NCI-H1694 (cell line): Measurements from ENCODE around the gene PDE8B.

Experiments used
- DNase-seq: peaks from one replicate; lab custom pipeline; 2025; lab: John Stamatoyannopoulos, UW

The PDE8B gene

DNA sequence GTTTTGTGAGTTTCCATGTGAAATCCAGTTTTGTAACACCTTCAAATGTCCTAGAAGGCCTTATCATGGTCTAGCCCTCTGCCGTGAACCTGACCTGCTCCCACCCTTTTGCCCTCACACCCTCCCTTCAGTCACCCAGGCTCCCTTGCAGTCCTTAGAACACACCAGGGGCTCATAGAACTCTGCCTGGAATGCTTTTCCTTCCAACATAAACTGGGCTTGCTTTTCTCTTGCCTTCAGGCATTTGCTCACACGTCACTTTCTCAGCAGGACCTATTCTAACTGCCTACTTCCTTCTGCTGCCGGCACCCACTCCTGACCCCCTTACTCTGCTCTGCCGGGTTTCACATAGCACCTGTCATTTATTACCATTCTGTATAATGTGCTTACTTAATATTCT lies 111.9 kb downstream of the PDE8B start:
- DNase-seq, result no peak

DNA sequence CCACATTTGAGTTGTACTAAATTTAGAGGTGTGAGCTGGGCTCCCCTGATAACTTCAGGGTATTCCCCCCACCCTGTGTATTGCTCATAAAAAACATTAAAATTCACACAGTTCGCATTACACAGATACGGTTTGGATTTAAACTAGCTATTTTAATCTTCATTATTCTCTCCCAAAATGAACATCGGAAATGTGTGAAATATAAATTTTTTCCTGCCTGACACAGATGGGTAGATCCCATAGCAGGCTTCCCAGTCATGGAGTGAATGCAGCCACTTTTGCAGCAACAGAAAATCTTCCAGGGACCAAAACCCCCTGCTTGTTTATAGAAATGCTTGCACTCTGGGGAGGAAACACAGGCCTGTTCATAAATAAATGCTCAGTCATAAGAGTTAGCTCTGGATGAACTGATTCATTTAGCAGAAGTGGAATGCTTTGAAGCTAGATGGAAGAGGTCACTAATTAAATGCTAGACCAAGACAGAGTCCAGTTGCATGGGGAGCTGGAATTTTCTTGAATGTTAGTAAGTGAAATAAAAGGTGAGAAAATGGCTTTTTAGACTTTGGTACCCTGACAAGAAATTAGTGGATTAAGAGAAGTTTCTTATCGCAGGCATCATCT lies 115.6 kb downstream of the PDE8B start:
- no peak for DNase-seq

DNA sequence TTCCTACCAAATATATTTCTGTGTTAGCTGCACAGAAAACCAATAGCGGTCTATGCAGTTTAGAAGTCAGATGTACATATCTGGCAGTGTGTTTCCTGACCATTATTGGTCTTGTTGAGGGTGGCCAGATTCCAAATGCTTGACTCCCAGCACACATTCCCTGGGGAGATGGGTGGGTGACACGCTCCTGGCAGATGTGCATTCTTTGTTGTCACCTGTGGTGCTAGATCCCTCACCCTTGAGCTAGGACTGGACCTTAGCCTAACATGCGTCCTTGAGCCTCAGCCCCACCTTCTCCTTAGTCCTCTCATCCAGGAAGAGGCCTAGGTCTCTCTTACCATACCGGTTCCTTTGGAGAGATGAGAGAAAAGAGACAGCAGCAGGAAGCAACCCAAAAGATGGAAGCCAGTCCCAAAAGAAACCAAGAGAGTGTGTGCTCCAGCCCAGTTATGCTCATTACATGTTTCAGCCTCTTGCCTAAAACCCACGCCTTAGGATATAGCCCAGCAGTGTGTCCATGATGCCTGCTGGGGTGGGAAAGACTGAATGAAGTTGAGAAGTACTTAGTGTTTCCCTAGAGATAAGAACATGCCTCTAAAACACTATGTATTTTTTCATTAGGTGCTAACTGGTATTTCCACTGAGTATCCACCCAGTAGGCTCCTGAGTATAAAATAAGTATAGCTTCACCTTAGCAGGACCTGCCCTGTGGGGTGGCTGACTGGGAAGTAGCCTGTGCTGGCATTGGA lies 116.7 kb downstream of the PDE8B start:
- no peak for DNase-seq

DNA sequence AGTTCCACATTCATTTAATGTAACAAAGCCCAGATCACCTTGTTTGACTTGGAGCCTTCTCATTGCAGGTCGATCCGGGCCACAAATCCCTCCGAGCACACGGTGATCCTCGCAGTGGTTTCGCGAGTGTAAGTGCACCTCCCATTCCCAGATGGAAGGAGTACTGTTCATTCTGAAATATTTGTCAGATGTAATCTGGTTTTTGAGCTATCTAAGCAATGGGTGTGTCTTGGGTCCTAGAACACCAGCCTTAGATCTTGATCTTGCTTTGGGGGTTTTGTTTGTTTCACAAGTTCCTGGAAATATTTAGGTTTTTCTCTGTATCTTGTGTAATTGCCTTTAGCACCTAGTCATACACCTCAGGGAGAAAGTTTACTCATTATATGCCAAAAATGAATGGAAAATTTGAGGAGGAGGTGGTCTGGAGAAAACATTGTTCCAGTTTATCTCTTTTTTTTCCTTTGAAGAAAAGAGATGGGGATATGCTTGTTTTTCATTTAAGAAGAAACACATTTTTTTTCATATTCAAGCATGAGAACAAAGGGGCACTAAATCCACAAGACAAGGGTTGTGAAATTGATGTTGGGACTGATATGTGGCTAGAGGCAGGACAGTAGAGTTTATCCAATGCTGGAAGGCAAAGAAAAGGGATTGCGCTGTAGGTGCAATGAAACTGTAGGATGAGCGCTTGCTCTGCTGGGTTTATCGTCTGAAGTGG lies 118.6 kb downstream of the PDE8B start:
- DNase-seq, result no peak

DNA sequence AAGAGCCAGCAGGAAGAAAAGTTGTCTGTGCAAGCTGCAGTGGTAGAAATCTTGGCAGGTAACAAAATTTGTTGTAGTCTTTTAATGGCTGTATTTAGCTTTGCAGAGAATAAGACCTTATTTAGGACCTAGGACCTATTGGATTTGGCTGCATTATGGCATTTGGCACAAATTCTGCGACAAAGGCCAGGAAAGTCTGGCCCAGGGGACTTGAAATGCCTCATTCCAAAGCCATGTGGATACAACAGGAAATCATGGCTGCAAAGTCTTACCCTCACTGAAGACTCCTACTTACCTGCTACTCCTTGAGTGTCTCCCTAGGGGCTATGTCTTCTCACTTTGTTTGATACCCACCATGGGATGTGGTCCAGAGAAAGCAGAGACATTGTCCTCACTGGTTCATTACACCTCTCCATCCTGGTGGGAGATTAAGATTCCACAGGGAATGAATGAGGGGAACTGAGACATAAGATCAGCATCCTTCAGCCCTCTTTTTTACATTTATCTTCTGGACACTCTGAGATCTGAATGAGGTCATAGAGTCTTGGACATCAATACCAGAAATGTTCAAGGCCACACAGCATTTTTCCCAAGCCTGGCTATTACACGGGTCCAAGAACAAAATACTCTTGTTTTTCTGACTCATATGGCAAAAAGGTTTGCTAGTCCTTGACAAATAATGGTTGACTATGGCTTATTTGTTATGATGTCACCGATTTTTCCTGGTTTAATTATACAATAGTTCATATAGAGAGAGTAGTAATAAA lies 119.4 kb downstream of the PDE8B start:
- DNase-seq, result no peak

DNA sequence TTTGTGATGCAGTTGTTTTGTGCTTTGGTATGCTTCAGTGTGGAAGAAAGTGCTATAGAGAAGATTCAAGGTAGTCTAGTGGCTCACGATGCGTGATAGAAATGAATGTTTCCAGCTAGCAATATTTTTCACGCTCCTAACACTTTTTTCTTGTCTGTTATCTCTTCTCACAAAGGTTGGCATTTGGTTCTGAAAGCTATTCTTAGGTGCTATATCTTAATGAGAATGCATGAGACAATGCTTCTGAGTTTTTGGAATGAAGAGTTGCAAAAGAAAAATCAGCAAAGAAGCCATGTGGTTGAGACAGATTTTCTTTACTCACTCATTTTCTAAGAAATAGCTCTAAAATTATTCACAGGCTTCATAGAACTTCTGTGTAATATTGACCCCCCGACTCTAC lies 122.6 kb downstream of the PDE8B start:
- DNase-seq, result no peak

DNA sequence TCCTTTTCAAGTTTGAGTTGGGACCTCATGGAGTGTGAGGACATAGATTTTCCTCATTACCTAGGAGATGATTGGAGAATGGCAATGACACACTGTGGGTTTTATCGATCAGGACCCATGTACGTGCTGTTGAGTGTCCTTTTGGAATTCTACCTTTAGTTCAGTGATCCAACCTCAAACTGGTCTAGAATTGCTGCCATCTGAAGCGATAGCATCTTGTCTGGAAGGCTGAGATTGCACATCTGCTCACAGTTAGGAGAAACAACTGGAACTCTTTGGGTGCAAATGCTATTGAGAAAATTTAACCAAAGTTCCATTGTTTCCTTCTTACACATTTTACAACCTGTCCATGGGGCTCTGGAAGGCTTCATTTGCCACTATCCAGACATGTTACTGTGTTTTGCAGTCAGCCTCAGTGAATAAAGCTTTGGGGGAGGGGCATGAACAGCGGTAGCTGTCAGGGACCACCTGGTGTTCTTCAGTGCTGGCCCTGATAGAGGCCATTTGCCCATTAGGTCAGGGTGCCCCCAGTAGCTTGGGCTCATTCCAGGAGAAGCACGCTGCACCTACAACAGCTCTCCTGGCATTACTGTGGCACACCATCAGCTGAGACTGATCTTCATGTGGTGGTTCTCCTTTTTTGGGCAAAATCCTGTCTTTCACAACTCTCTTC lies 123.1 kb downstream of the PDE8B start:
- no peak for DNase-seq

DNA sequence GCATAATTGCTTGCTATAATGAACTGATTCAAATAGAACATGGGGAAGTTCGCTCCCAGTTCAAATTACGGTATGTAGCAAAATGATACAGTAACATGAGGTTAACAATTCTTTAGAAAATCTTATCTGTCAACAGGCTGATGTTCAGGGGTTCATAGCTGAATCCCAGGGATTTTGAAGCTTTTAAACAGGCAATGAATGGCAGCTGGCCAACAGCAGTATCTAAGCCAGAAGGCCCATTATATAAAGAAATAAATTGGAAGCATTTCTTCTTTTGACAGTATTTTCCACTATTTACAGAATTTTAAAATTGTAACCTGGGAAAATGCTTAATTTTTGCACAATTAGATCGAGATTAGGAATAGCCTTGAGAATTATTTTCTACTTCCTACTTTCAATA lies 126.8 kb downstream of the PDE8B start:
- no peak for DNase-seq

DNA sequence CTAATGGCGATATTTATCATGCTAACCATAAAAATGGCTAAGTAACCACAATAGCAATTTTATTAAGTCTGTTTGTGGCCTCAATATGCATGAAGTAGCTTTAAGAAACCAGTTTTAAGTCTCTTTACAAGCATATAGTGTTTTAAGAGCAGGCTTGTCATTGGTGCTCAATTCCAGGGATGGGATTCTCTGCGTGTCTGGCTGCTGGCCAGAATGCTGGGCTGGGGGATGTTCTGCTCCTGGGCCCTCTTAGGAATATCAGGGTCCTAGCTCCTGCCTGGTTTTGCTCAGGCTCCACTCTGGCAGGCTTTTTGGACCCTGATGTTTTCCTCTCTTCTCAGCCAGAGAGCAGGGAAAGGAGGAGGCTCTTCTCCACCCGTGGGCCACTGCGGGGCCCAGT lies 127.2 kb downstream of the PDE8B start:
- DNase-seq, result peak; percentile 15

DNA sequence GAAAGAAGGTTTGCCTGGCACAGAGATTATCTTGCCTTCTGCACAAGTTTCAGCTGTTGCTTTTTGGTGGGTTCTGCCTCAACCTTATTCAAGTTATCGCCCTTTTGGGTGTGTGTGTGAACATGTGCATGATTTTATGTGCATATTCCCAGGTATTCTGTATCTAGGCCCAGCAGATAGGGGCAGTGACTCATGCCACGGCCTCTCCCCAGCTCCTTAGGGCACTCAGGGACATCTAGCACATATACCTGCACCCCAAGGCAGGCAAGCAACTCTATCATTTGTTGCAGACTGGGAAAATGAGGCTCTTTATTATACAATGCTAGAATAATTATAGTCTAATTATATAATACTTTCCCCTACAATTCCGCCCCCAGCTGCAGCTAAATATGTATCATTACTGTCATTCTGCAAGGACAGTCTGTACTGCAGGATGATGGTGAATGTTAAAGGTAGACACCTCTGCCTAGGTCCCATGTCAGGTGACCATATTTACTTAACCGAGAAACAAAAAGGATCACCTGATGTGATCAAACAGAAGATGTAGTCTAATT lies 128.9 kb downstream of the PDE8B start:
- no peak for DNase-seq

DNA sequence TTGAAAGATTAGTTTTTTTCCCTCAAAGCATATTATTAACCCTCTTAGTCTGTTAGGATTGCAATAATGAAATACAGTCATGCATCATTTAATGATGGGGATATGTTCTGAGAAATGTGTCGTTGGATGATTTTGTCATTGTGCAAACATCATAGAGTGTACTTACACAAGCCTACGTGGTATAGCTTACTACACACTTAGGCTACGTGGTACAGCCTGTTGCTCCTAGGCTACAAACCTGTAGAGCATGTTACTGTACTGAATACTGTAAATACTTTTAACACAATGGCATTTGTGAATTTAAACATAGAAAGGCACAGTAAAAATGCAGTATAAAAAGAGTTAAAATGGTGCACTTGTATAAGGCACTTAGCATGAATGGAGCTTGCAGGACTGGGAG lies 132.7 kb downstream of the PDE8B start:
- no peak for DNase-seq

DNA sequence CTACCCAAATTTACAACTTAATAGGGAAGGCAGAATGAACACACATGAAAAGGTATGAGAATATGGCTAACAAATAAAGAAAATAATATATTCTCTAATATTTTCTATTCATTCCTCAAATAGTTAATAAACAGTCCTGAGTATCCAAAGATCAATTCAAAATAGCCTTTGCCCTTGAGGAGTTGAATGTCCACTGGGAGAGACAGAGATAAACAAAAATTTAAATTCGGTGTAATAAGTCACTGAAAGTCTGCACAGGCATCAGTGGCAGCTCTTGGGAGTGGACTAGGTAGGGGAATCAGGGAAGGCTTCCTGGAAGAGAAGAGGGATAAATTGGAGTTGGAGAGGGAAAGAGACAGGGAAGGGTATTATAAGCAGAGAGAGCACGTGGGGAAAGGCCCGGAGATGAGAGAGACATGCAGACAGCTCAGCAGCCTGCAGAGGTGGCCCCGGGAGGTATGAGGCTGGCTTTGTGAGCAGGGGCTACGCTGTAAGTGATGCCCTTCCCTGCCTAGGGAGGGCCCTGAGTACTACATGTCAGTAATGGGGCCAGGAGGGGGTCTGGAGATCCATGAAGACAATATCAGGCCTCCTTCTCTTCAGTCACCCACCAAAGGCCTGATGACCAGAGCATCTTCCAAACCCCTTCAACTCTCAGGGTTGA lies 137.1 kb downstream of the PDE8B start:
- no peak for DNase-seq

DNA sequence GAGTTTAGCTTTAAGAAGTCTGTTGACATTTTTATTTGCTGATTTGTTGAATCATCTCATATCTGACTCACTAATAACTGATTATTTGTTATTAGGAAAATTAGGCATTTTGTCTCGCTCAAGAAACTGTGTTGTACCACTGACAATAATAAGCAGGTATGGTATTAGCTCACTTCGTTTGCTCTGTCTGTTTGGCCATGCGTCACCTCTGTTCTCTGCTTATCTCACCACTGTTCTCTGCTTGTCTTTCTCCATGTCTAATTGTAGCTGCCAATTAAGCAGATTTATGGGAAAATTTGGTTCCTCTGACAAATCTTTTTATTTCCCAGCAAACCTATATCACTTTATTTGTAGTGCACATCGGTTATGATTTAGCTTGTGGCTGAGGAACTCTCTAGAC lies 142.8 kb downstream of the PDE8B start:
- no peak for DNase-seq

DNA sequence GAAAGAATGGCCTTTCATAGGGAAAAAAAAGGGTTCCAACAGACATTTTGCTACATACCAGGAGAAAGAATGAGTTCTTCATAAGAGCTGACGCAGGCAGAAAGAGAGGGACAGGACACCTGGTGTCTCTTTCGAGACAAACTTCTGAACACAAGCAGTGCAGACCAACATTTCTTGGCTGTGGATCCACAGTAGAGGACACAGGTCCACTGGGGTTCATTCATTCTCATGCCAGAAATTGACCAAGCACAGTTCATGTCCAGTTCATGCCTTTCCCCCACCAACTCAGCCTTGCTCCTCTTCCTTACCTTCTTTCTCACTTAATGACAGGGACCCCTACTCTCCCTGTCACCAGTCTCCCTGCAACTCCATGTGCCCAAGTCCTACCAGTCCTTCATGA lies 144.0 kb downstream of the PDE8B start:
- DNase-seq, result no peak

DNA sequence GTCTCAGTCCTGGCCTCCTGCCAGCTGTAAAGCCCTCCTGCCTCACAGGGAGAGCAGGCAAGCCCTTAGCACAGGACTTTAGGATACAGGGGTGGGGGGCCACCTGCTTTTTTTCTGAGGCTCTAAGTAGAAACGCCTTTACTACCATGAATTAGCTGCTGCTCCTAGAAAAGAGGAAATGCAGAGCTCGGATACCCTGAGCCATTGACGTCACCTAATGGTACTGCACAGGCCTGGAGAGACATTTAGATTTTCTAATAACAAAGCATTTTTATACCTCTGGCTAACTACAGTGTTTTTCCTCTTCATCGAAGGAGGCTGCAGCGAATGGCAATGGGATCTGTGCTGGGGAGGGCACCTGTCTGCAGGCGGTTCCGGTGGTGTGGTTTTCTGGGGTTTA lies 144.6 kb downstream of the PDE8B start:
- DNase-seq, result no peak

DNA sequence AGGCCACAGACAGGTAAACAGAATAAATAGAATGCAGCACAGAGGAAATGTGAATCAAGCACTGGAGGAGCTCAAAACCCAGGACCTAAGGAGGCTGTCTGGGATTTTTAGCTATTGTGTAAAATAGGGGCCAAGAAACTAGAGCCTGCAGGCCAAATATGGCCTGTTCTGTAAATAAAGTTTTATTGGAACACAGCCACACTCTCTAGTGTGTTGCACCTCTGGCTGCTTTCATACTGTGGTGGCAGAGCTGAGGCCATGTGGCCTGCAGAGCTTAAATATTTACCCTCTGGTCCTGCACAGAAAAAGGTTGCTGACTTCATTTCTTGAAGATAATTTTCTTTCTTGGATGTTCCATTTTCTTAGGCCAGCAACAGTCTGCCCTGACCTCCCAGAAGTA lies 145.3 kb downstream of the PDE8B start:
- DNase-seq, result no peak

DNA sequence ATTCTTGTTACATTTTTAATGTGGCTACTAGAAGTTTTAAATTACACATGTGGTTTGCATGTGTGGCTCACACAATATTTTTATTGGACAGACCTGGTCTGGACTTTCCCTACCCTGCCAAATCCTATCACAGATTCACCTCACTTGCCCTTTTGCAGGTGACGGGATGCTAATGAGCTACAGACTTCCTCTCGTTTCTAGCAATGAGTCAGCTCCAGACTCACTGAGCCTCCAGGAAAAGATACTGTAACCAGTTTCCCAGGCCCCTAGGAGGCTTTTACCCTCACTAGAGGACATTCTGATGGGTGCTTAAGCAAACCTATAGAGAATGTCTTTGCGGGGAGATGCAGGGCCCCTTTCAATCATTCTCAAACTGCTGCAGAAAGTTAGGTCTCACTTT lies 146.3 kb downstream of the PDE8B start:
- no peak for DNase-seq

DNA sequence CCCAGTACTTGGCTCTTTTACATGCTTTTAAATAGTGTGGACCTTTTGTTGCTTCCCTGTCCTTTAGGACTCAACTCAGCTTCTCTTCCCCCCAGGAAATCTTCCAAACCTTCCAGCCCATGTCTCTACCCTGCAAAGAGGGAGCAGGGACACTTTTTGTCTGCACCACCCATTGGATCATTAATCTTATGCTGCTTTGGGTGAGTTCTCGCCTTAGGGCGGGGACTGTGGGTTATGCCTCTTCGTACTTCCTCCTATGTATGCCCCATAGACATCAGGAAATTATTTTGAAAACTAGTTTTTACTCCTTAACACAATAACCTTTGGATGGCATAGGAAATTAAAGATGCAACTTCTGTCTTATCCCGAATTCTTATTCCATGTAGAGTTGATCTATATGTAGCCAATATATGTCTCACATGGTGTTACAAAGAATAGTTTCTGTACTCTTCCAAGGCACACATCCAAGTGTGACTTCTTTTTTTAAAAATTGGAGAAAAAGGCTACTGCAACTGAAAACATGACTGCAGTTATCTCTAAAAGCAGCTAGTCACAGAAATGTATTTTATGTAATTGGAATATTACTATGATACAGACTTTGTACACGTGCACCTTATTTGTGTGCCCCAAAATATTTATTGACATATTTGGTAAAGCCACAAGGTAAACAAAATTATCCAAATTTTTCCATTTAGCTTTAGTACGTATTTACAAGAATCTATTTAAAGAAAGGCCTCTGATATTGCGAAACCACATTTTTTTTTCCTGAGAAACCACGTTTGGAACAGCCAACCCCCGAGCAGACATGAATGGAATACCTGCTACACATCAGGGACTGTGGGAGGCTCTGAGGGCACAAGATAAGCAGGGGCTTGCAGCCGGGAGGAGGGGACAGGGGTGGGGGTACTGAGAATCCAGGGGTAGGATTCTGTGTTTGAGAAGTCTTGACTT lies 148.1 kb downstream of the PDE8B start:
- DNase-seq, result no peak

DNA sequence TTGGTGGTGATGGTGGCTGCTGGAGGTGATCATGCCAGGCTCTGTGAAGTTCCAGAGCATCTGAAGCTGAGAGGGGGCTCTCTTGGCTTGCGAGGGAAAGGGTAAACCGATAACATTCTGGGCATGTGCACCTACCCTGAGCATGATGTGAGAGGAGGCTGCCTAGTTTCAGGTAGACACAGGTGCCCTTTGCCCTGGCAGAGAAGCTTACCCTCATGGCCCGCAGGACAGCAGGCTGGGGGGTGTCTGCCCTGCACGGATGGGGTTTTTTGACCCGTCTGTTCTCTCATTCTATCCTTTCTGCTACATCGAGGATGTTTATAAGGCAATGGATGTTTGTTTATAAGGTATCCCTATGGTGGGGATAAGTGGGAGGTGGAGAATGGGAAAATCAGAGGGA lies 148.8 kb downstream of the PDE8B start:
- no peak for DNase-seq

DNA sequence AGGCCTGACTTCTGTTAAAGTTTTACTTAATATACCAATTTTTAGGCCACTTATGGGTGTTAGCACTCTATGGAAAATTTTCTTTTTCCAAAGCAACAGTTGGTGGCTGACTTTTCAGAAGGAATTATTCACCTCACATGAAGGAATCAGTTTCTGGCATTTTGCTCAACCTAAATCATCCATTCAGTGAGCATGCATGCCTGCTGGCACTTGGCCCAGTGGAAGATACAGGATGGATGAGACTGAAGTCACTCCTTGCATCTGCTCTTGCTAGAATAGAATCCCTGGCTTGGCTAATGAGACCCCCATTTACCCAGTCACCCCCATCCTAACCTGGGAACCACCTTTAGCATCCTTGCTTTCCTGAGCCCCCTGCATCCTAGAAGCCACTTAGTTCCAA lies 149.9 kb downstream of the PDE8B start:
- DNase-seq, result no peak
